GM13977 (cell line): ENCODE data around the gene ANP32B.
"Not testable (repeated sequence)": the region's sequence is repeated elsewhere in the genome, so short reads cannot be mapped to it uniquely, and the experiment has no call there.

Experiments
- DNase-seq: peaks from one replicate; pipeline ENCODE4 v3.0.0; 2012; ENCODE audit warnings: low spot score
- CTCF ChIP-seq: IDR thresholded peaks from 2 replicates; pipeline ENCODE4 v1.5.1; 2012; ENCODE audit warnings: mild to moderate bottlenecking, control low read depth; ENCODE audit not compliant: insufficient read depth; ENCODE audit errors: extremely low read depth, missing control alignments
- in situ Hi-C: fragments of 300-500 bp; cut with MboI; formaldehyde crosslinking; loops from one replicate; pipeline ENCODE4 v1.12.0; 2022; ENCODE audit warnings: low sequenced_read_pairs, low pct_unique_long_range_greater_than_20kb, mixed read lengths, inconsistent platforms; ENCODE audit not compliant: unreplicated experiment

Gene ANP32B

DNA sequence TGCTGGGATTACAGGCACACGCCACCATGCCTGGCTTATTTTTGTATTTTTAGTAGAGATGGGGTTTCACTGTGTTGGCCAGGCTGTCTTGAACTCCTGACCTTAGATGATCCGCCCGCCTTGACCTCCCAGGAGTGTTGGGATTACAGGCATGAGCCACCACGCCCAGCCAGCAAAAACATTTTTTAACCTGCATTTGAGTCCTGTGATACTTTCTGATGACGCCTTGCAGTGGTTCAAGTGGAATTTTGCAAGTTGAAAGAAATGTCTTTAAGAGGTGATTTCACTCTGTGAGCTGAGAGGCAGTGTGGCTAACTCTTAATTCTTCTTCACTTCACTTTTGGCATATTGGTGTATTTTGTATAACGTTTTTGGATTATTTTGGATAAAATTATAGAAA, 9.1 kb downstream of the ANP32B start:
- in situ Hi-C loops, result no loop called here
- no peak for DNase-seq
- no peak for TF ChIP-seq CTCF

- in situ Hi-C loops, result no loop called here
- no peak for DNase-seq
- no peak for TF ChIP-seq CTCF
These were observed 9.9 kb downstream of the ANP32B start for GRCh38 chr9:97993000-97993399.

DNA sequence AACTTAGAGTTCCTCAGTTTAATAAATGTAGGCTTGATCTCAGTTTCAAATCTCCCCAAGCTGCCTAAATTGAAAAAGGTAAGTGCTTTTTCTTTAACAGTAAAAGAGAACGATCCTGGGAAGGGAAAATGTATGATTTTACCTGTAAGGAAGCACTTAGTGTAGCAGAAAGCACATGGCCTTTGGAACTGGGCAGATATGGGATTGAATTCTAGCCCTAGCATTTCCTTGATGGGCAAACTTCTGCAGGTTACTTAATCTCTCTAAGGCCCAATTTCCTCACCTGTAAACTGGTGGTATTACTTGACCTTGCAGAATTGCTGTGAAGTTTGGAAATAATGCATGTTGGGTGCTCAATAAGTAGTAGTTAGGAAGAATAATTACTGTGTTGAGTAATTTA, 11.6 kb downstream of the ANP32B start:
- no peak for TF ChIP-seq CTCF
- in situ Hi-C loops, result no loop called here
- no peak for DNase-seq

DNA sequence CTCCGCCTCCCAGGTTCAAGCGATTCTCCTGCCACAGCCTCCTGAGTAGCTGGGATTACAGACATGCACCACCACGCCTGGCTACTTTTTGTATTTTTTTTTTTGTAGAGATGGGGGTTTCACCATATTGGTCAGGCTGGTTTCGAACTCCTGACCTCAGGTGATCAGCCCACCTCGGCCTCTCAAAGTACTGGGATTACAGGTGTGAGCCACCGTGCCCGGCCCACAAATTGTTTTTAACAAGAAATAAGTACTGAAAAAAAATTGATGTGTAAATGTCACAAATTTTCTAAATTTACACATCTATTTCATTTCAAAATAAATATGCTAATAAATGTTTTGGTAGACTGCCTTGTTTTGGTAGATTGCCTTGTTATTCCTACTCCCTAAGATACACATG, 13.5 kb downstream of the ANP32B start:
- DNase-seq, in situ Hi-C loops: not testable (repeated sequence)

DNA sequence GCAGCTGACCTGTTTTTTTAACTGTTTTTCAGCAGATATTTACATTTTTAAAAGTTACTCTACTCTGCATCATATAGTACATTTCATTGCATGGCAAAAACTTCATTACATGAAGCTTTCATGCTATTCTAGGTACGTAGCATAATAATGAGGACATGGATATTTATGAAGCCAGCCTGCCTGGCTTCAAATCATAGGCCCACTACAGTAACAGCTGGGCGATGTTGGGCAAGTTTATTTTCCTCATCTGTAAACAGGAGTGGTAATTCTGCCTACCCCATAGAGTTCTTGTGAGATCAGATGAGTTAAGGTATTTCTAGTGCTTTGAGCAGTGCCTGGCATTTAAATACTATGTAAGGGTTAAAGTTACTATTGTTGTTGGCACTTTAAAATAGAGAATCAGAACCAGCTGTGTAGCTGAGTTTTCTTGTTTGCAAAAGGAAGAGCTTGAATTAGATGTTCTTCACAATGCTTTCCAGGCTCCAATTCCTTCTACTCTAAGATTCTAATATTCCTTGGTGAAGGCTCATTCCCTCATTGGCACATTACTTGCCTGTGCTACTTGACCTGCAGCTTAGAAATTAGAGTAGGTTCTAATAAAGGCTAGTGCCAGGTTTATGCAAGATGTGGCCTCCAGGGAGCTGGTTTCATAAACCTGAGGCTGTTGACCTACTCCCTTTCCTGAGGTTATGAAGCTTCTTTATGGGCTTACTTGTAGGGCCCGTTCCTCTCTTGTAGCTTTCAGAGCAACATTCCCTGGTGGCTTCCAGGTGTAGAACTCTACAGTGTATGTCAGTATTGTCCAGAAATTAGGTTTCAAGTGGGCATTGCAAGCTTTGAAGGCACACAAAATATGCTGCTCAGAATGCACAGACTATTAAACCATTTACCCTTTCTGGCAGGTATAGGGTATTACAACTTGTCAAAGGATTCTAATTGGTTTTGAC, 14.5 kb downstream of the ANP32B start:
- DNase-seq, result no peak
- in situ Hi-C loops, result no loop called here
- TF ChIP-seq CTCF, result no peak

DNA sequence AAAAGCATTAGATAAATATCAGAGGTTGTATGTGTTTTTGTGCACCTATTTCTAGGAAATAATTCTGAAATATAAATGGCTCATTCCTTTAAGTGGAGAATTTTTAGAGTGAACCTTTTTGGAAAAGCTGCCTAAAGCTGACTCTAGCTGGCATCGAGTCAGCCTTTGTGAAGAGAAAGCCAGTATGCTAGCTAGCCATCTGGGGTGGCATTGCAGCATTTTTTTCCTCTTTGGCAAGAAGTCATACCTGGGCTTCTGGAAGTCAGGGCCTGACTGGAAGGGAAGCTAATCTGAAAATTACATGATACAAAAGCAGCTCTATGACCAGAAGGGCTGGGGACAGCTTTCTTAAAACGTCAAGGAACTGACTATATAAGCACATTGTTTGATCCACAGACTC, 19.7 kb downstream of the ANP32B start:
- no peak for DNase-seq
- TF ChIP-seq CTCF, result no peak
- in situ Hi-C loops, result no loop called here

- DNase-seq, result no peak
- no peak for TF ChIP-seq CTCF
- in situ Hi-C loops, result no loop called here
These were observed 23.1 kb downstream of the ANP32B start for GRCh38 chr9:98006127-98006796.
